HG03097 (cell line): ENCODE results near the gene GSTP1.
A peak's percentile ranks its signal among the peaks of the same experiment; 100 is the strongest.
"Not testable (repeated sequence)": the region's sequence is repeated elsewhere in the genome, so short reads cannot be mapped to it uniquely, and the experiment has no call there.

Experiments
- ATAC-seq: cut with Tn5 transposase; IDR thresholded peaks from one replicate; pipeline ENCODE4 v1.9.1; 2021; ENCODE audit not compliant: unreplicated experiment, low FRiP score

GSTP1 gene

DNA sequence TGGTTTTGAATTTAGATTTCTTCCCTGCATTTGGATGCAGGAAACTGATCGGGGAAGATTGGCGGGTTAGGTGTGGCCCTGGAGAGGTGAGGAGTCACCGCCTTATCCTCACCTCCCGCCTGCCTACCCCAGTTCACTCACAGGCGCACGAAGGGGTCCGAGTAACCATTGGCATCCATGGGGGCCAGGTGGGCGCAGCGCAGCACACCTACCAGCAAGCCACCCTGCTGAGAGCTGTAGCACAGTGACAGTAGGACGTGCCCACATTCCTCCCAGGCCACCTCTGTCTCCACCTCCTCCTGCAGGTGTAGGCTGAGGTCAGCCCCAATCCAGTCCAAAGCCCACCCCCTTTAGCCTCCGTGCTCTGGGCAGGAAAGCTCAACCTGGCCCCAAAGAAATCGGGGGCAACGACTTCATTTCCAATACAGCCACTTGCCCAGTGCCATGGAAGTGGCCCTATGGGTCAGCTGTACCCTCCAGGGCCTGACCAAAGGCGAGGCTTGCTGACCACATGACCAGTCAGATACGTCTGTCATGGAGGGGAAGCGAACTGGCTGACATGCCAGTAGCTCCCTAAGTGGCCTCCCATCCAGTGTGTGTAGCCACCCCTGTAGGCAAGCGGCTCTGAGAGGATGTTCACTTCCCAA lies 29.8 kb downstream of the GSTP1 start:
- no peak for ATAC-seq

DNA sequence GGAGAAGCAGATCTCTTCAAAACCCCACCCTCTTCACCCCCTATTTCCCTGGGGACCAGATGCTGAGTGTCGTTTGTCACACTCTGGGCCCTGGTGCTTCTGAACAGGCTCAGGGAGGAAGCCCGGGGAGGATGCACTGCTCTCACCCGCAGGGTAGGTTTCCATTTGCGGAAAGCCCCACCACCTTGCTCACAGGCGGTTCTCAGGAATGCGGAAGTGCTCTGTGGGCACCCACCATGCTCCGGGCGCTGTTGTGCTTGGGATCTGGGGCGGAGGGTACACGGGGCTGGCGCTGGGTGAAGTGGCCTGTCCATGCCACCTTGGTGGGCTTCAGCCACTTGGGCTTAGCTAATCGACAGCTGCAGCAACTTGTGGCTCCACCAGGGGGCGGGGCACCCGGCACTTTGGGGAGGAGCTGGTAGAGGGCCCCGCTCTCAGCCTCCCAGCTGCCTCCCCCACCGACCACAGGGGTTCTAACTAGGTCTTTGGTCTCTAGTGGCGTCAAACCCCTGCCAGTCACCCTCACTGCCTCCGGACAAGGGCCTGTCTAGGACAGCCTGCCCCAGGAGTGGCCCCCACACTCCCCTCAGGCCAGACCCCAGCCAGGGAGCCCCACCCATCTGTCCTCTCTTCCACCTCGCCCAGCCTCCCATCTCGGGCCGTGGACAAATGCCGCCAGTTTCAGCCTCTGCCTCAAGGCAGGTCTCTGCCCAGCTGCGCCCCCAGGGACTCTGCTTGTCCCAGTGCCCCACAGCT lies 30.5 kb downstream of the GSTP1 start:
- peak; percentile 57 for ATAC-seq

- no peak for ATAC-seq
Observed at GRCh38 chr11:67614730-67615714, 31.4 kb downstream of the GSTP1 start.

- ATAC-seq = no peak
Observed at GRCh38 chr11:67615728-67616430, 32.3 kb downstream of the GSTP1 start.

- no peak for ATAC-seq
Observed at GRCh38 chr11:67616431-67617242, 33.0 kb downstream of the GSTP1 start.

DNA sequence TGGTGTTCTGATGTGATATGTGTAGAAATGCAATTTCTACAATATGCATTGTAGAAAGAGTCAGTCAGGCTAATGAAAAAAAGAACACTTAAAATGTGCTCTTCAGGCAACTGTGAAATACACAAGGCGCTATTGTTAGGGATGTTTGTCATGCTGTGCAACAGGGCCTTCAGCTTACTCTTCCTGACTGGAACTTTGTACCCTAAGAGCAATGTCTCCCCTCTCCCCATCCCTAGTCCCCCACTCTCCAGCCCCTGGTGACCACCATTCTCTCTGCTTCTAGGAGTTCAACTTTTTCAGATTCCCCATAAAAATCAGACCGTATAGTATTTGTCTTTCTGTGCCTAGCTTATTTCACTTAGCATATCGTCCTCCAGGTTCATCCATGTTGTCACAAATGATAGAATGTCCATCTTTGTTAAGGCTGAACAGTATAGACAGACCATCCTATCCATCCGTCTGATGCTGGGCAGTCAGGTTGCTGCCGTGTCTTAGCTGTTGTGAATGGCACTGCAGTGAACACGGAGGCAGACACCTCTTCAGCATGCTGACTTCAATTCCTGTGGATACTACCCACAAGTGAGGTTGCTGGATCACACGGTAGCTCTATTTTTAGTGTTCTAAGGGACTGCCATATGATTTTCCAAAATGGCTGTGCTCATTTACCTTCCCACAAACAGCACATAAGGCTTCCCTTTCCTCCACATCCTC lies 33.8 kb downstream of the GSTP1 start:
- no peak for ATAC-seq

DNA sequence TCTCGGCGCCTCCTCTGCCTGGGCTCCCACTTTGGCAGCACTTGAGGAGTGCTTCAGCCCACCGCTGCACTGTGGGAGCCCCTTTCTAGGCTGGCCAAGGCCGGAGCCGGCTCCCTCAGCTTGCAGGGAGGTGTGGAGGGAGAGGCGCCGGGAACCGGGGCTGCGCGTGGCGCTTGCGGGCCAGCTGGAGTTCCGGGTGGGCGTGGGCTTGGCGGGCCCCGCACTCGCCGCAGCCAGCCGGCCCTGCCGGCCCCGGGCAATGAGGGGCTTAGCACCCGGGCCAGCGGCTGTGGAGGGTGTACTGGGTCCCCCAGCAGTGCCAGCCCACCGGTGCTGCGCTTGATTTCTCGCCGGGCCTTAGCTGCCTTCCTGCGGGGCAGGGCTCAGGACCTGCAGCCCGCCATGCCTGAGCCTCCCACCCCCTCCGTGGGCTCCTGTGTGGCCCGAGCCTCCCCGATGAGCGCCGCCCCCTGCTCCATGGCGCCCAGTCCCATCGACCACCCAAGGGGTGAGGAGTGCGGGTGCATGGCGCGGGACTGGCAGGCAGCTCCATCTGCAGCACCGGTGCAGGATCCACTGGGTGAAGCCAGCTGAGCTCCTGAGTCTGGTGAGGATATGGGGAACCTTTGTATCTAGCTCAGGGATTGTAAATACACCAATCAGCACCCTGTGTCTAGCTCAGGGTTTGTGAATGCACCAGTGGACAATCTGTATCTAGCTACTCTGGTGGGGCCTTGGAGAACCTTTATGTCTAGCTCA lies 35.5 kb downstream of the GSTP1 start:
- not testable (repeated sequence) for ATAC-seq

- not testable (repeated sequence) for ATAC-seq
Observed at GRCh38 chr11:67619683-67620618, 36.3 kb downstream of the GSTP1 start.

GRCh38 chr11:67620621-67621020 lies 37.0 kb downstream of the GSTP1 start:
- ATAC-seq = not testable (repeated sequence)

- ATAC-seq = not testable (repeated sequence)
Observed at GRCh38 chr11:67621928-67622327, 38.3 kb downstream of the GSTP1 start.

DNA sequence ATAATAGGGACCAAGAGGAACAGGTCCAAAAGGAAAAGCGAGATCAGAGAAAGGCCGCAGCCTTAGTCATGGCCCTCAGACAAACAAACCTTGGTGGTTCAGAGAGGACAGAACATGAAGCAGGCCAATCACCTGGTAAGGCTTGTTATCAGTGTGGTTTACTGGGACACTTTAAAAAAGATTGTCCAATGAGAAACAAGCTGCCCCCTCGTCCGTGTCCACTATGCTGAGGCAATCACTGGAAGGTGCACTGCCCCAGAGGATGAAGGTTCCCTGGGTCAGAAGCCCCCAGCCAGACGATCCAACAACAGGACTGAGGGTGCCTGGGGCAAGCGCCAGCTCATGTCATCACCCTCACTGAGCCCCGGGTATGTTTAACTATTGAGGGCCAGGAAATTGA lies 39.3 kb downstream of the GSTP1 start:
- not testable (repeated sequence) for ATAC-seq

- ATAC-seq = not testable (repeated sequence)
Observed at GRCh38 chr11:67623795-67624194, 40.2 kb downstream of the GSTP1 start.

DNA sequence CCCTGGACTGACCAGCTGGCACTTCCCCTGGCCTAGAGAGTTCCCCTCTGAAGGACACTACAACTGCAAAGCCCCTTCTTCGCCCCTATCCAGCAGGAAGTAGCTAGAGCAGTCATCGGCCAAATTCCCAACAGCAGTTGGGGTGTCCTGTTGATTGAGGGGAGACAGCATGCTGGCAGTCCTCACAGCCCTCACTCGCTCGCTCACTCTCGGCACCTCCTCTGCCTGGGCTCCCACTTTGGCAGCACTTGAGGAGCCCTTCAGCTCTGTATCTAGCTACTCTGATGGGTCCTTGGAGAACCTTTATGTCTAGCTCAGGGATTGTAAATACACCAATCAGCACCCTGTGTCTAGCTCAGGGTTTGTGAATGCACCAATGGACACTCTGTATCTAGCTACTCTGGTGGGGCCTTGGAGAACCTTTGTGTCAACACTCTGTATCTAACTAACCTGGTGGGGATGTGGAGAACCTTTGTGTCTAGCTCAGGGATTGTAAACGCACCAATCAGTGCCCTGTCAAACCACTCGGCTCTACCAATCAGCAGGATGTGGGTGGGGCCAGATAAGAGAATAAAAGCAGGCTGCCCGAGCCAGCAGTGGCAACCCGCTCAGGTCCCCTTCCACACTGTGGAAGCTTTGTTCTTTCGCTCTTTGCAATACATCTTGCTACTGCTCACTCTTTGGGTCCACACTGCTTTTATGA lies 42.7 kb downstream of the GSTP1 start:
- ATAC-seq = not testable (repeated sequence)

GRCh38 chr11:67626970-67627369 lies 43.4 kb downstream of the GSTP1 start:
- no peak for ATAC-seq

DNA sequence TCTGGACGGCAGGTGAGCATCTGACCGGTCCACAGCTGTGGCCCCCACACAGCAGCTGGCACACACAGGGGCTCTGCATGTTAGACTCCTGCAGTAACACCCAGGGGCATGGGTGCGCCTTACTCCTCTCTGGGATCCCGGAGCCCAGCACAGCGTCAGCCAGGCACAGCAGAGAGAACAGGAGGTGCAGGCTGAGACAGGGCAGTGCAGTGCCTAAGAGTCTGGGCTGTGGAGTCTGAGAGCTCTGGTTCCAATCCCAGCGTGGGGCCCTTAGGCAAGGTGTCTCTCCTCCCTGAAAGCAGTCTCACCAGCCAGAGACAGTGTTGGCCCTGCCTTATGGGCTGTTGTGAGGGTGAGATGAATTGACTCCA lies 43.8 kb downstream of the GSTP1 start:
- no peak for ATAC-seq

DNA sequence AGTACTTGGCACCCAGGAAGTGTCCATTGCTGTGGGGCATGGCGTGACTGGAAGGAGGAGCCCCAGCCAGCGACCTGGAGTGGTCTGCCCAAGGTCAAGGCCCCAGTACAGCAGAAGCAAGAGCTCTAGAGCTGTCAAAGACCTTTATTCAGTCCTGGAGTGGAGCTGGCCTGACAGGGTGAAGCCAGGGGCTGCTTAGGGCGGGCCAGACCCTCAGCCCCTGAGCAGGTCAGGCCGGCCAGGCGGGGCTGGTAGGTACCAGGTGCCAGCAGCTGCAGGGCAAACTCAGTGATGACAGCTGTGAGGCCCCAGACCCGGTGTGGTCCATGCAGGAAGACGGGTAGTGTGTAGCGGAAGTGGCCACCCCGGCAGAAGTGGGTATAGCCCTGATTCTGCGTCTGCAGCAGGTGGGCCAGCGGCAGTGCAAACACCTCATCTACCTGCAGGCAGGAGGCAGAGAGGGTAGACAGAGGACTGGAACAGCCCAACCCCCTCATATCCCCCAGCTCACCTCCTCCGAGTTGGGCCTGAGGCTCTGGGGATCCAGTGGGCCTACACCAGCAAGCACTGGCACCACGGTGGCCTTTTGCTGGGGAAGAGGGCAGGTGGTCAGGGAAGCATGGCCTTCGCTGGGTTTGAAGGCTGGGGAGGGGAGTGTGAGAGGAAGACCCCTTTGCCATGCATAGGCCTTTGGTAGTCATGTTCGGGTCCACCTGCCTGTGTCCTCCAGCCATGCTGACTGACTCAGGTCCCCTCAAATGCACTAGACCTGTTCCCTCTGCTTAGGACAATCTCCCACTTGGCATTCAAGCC lies 44.4 kb downstream of the GSTP1 start:
- no peak for ATAC-seq
